CD4-positive, alpha-beta T cell treated with Interleukin-17A for 4 hours (primary cell): ENCODE results near the gene HPCAL1.
A peak's percentile ranks its signal among the peaks of the same experiment; 100 is the strongest.

Experiments used
- DNase-seq: peaks from one replicate; pipeline ENCODE4 v3.0.0-alpha.2; 2020; ENCODE audit warnings: mixed read lengths

The HPCAL1 gene

DNA sequence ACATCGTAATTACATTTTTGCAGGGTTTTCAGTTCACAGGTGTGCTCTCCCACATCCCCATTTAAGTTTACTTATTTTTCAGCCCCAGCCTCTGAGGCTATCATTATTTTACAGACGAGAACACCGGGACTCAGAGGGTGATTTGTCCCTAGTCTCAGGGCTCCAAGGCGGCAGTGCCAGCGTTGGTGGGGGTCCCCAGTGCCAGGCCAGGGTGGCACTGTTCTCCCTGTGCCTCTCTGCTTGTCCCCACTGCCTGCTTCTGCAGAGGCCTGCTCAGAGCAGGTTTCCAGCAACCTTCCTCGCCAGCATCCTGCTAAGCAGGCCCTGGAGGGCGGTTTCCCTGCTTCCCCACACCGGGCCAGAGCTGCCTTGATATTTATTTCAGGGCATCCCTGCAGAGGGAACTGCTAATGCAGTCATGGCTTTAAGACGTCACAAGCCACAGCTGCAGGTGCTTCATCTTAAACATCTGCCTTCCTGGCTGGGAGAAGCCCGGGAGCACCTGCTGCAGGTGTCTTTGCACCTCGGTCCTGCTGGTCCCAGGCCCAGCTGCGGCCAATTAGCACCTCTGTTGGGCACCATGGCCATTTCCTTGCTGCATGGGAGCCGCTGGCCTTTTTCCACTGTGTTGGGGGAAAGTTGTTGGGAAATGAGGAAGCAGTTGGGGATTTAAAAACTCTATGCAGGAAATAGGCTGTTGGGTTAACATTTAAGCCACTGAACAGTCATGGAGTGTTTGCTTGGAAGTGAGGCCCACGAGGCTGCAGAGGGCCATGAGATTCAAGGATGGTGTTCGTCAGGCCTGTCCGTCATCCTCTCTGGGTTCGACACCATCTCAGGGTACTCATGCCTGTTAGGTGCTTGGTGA is 22.8 kb downstream of the HPCAL1 start:
- no peak for DNase-seq

DNA sequence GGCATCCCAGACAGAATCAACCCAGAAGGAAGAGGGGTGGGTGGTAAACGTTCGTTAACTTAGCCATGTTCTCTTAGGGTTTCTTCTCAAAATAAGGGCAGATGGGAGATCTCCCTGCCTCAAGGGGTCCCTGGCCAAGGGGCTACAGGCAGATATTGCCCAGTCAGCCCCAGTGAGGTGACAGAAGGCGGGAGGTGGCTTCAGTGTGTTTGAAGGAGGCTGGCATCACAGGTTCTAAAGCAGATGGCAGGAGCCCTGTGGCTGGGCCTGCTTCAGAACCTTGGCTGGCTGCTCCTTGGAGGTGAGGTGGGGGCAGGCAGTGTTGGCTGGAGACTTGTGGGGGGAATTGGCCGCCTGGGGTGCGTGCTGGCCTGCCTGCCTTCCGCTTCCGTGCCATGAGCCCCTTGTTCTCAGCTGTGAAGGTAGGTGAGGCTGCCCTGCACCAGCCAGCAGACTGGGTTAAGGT is 23.5 kb downstream of the HPCAL1 start:
- no peak for DNase-seq

DNA sequence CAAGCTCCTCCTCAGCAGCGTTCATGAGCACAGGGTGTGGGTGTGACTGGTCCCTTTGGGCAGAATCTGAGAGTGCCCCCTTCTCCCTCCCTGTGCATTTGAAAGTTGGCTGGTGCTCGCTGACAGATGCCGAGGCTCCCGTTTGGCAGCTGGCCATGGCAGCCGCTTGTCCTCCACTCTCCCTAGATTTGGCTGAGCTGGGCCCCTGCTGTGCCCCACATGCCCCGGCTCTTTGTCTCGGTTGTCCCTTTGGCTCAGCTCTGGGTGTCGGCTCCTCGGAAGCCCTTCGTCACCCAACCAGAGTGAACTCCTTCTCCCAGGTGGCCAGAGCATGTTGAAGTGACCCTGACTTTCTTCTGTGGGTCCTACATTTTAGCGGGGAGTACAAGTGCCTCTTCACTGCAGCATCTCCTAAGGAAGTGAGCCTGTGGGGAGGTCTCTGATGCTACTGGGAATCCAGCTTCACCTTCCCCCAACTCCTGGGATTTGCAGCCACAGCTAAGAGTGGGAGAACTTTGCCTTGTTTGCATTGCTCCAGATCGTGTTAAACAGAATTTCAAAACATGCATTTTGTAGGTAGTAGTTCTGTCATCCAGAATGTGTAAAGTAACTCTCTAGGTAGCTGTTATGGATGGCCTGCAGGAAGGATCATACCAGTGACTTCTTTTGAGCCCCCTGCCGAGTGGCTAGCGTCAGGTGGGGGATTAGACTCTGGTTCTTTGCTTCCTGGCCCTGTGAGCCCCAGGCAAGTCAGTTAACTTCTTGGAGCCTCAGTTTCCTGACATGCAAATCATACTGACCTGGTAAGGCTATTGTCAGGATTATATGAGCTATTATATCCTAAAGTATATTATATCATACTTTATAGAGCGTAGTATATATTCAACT is 24.2 kb downstream of the HPCAL1 start:
- no peak for DNase-seq

DNA sequence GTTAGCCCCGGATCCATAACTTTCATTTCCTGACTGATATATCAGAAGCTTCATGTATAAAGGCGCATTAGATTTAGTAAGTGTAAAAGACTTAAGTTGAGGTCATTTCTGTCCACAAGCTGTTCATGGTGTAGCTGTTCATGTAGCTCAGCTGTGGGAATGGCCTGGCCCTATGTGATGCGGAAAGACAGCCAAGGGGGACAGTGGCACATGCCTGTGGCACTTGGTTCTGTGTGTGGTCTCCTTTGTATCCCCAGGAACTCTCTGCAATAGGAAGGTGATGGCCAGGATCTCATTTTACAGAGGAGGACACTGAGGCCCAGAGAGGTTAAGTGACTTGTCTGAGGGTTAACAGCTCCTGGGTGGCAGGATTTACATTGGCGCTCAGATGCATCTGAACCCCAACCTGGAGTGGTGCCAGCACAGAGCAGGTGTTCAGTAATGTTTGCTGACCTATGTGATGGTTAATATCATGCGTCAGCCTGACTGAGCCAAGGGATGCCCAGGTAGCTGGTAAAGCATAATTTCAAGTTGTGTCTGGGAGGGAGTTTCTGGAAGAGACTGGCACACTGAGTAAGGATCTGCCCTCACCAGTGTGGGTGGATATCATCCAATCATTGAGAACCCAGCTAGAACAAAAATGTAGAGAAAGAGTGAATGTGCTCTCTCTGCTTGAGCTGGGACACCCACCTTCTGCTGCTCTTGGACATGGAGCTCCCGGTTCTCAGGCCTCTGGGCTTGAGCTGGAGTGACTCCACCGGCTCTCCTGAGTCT is 25.4 kb downstream of the HPCAL1 start:
- peak; percentile 55 for DNase-seq

DNA sequence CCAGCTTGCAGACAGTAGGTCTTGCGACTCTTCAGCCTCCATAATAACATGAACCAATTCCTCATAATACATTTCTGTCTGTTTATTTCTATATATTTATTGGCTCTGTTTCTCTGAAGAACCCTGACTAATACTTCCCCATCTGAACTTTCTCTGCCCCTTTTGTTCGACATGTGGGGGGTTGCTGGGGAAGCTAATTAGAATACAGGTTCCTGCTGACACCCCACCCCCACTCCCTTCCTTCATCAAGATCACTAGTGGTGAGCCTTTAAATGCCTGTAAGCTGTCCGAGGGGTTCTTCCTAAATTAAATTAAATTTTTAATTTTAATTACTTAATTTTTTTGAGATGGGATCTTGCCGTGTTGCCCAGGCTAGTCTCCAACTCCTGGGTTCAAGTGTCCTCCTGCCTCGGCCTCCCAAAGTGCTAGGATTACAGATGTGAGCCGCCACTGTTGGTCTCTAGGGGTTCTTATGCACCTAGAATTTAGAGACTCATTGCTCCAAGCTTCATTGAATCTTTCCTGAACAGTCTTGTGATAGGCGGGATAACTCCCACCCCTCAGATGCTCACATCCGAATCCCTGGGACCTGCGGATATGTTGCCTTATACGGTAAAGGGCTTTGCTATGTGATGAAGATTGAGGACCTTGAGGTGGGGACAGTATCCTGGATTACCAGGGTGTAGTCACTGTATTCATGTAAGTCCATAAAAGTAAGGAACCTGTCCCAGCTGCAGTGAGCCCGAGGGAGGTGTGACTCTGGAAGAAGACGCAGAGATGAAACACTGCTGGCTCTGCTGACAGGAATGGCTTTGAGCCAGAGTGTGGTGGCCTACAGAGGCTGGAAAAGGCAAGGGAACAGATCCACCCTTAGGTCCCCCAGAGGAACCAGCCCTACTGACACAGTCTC is 26.2 kb downstream of the HPCAL1 start:
- peak; percentile 34 for DNase-seq

DNA sequence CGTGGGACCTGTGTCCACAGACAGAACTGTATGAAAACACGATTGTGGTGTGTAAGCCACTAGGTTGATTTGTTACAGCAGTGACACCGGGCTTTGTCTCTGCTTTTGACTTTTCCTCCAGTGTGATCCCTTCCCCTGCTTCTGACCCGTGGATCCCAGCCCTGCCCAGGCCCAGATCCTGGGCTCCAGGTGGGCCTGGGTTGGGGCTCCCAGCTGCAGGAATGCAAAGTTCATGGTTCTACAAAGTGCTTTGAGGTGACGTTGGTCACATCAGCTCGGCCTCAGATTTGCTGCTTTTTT is 26.8 kb downstream of the HPCAL1 start:
- peak; percentile 27 for DNase-seq

DNA sequence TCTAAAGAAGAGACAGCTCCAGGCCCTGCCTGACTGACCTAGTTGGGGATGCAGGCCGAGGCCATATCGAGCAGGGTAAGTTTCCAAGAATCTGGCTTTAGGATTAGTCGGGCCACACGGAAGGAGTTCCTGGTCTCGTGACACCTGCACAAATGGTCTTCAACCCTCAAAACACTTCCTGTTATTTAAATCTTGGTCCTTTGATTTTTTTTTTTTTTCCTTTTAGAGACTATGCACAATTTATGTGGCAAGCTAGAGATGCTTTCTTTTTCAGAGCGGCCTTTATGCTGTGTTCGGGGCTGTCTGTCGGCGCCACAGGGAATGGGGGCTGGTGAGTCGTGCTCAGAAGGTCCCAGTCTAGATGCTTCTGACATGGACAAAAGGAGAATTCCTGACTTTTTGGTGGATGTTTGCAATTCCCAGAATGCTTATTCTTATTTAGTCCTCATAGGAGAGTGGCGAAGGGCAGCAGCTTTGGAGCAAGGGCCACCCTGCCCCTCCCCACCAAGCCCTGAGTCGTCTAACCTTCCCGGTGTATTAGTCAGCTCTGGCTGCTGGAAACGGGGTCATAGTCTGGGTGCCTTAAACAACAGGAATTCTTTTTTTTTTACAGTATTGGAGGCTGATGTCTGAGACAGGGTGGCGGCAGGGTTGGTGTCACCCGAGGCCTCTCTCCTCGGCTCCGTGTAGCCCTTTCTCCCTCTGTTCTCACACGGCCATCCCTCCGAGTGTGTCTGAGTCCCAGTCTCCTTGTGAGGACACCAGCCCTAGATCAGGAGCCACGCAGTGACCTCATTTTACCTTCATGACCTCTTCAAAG is 27.4 kb downstream of the HPCAL1 start:
- peak; percentile 72 for DNase-seq

DNA sequence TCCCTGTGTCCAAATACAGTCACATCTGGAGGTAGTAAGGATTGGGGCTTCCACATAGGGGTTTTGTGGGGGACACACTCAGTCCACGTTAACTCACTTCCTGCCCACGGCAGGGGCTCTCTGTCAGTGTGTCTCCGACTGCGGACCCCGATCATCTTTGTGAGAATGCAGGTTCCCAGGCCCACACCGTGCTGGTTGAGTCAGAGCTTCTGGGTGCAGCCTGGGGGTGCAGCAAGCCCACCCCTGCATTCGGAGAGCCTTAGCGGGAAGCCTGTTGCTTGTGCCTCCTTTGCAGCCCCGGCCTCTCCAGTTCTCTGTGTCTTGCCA is 28.0 kb downstream of the HPCAL1 start:
- peak; percentile 36 for DNase-seq

DNA sequence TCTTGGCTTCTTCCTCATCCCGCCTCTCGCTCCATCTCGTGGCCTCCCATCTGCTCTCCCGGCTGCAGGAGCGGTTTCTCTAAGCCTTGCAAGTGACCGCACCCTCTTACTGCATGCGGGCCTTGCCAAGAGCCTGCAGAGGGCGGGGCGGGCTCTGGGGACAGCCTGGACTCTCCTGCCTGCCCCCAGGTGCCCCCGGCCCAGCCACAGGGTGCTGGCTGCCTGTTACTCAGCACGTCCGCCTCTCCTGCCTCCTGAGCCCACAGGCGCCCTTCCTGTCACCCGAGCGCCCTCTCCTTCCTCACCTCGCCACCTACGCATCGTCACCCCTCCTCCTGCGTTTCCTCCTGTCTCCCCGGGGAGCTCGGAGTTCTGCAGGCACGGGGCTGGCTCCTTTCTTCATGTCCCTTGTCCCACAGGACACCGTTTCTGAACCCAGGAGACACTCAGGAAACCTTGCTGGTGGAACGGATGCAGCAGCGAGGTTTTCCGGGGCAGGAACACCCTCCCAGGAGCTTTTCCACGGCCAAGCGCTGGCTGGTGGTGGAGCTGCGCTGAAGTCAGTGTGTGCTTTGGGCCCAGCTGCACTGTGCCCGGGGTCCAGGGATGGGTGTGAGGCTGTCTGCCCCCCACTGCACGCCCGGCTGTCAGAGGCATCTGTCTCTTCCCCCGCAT is 28.5 kb downstream of the HPCAL1 start:
- peak; percentile 87 for DNase-seq

DNA sequence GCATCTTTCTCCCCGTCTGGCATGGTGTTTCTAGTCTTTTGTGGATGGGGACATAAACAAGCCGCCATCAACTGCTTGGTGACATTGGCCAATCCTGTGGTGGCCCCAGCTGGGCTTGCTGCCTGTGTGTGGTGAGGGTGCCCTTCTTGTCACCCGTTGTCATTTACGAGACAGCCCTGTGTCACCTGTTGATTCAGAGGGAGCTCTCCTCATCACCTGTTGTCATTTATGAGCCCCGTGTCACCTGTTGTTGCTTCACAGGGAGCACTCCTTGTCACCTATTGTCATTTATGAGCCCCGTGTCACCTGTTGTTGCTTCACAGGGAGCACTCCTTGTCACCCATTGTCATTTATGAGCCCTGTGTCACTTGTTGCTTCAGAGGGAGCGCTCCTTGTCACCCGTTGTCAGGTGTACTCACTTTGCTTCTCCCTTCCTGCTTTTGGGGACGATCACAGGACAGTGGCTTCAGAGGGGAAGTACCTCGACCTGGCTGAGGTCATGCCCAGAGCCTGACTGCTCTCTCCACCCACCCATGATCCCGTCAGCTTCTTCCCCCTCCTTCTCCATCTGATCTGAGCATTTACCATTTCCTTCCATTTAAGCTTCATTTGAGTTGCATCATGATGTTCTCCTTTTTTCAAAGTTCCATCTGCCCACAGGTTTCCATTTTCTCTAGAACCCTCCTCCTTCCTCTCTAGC is 29.1 kb downstream of the HPCAL1 start:
- DNase-seq = peak; percentile 64

DNA sequence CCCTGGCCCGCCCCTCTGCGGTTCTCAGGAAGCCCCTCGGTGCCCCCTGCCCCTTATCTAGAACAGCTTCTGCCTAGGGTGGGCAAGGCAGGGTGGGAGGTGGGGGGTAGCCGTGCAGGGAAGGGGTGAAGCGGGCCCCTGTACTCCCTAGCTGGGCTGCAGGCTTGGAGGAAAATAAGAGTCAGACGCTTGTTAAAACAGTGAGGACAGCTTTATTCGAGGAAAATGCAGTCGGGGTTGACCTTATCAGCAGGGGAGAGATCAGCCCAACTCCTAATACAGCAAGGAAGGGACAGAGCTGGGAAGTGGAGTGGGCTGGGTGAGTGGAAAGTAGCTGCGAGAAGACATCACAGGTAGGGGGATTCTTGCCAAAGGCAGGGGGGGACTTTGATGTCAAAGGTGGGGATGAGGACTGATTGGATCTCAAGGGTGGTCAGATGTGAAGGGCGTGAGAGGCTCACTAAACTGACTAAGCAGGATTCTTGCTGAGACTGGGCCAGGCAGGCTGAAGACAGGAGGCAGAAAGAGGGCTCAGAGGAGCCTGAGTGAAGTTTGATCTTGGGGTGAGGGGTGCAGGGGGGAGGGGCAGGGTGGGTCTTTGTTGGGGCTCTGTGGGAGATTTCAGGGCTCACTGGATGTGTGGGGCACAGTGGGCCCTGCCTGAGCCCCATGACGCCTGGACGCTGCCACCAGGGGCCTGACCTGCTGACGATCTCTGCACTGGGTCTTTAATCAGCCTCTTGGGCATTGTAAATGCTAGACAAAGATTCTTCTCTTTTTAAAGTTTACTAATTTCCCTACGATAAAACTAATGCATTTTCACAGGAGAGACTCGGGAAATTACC is 29.9 kb downstream of the HPCAL1 start:
- no peak for DNase-seq

DNA sequence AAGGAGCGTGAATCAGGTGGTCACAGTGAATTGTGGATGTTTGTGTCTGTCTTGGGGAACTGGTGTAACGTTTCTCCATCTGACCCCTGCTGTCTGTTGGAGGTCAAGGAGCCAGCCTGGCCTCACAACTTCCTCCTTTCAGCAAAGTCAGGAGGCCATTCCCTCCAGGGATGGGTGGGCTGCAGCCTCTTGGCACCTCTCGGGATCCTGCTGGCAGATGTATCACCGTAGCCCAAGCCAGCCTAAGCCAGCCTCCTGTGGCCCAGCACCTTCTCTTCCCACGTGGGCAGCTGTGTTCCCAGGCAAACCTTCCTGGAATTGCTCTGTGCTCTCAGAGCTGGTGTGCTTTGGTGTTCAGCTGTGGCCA is 30.5 kb downstream of the HPCAL1 start:
- no peak for DNase-seq

DNA sequence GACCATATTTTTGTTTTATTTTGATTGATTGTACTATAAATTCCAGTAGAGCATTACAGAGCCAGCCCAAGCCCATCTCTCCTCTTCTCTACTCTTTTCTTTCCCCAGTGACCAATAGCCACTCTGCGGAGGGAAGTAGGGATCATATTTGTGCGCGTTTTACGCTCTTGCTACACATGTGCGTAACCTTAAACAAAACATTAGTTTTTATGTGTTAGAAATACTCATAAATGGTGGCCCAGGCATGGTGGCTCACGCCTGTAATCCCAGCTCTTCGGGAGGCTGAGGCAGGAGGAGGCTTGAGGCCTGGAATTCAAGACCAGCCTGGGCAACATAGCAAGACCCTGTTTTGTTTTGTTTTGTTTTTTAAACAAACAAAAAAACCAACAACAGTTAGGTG is 31.3 kb downstream of the HPCAL1 start:
- no peak for DNase-seq

DNA sequence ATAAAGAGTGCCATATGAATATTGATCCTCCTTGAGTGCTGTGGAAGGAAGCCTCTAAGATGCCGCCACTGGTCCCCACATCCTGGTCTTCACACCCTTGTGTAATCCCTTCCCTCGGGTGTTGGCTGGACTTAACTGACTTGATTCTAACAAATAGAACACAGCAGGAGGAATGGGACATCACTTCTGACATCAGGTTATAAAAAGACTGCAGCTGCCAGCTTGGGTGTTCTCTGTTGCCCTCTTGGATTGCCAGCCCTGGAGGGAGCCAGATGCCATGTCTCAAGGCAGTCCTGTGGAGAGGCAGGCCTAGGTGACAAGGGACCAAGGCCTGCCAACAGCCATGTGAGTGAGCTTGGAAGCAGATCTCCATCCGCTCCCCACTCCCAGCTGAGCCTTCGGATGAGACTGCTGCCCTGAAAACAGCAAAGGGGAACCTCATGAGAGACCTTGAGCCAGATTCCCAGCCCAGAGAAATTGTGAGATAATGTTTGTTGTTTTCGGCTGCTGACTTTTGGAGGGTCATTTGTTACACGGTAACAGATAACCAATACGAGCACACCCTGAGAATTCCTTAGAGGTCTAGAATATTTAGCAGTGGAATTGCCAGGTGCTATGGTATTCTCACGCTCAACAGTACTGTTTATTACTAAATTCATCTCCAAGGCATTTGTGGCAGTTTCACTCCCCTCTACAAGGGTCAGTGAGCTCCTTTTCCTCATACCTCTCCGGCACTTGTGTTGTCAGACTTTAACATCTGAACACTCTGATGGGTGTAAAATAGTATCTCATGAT is 32.5 kb downstream of the HPCAL1 start:
- no peak for DNase-seq

DNA sequence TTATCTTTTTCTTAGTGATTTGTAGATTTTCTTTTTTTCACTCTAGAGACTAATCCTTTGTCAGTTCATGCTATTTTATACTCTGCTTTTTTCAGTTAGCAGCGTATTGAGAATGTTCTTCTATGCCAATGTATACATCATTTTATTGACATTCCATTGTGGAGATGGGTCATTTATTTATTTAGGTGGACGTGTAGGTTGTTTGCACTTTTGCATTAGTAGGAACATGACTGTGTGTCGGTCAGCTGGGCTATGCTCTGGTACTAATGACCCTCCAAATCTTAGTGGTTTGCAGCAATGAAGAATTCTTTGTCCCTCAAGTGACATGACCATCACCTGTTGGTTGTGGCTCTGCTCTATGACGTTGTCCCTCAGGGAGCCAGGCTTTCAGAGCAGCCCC is 33.6 kb downstream of the HPCAL1 start:
- DNase-seq = no peak

DNA sequence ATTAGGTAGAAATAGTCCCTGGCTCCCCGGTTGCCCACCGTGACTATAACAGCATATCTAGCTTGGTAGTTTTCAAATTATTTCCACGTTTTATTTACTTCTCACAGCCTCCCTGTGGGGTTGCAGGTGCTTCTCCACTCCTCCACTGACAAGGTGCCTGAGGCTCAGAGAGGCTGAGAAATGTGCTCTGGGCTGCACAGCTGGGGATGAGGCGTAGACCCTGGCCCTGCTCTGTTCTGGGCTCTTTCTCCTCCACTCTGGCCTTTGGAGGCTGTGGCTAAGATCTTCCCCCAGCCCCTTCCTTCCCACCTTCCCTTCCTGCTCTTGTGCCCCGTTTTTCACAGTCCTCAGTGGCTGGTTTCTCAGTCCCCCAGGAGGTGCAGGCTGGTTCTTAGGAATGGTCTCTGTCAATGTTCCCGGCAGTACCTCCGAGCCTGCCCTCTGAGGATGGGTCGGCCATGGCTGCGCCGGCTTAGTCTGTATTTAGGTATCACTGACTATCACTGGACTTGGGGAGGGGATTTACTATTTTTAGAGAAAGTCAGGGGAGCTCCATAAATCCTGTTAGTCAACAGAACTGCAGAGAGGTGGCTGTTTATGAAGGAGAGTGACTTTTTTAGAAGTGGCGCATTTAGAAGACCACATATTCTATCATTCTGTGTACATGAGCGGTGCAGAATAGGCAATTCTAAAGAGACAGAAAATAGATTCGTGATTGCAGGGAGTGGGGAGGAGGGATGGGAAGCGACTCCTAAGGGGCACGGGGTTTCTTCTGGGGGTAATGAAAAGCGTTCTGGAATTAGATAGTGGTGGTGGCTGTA is 35.0 kb downstream of the HPCAL1 start:
- DNase-seq = no peak
